Left colon (tissue), 2 donors: ENCODE measurements around the gene C1QC. TPM values are rescaled to one million over a fixed set of nuclear protein-coding genes. Genes with fewer than 3 reads are reported as not detected.

ENCODE experiments used
- microRNA-seq, 2 donors: library from miRNA; unstranded; fragments of <30 nt; microRNA quantifications; one replicate each; pipeline versions ENCODE4 v1.1.0 to v1.2.0, GENCODE V29; 2020
- total RNA-seq, 2 donors: library from RNA; stranded (reverse); fragmentation: NEBNext Ultra II Directional; extraction: Animal tissue kit (Norgen Biotek cat#: 25700); gene quantifications; one replicate each; pipeline ENCODE4 v1.2.1, GENCODE V29; 2021
- donor health status: DM: no; HTN: no; CAD: no.
- donor health status: DM: yes; HTN: yes; CAD: no.

C1QC gene
- total RNA-seq, 2 donors from 2014 or later: 32.3 to 147 TPM

Small RNA genes within 50 kb of the gene (microRNA-seq; reads per million reads assigned to microRNA genes)
- gene MIR6127: 0 reads per million in 2 donors

Other genes starting within 250 kb of the C1QC start
- 10 to 100 TPM; 12.7 to 14.0 TPM for gene ZBTB40, start 191.8 kb upstream of the C1QC start, total RNA-seq
- gene EPHA8, start 80.1 kb upstream of the C1QC start, total RNA-seq: not detected
- 100 to 1,000 TPM in 1 of 2 donors, 10 to 100 TPM in 1; 22.8 to 129 TPM for gene C1QA, start 7.0 kb upstream of the C1QC start, total RNA-seq
- 100 to 1,000 TPM in 1 of 2 donors, 10 to 100 TPM in 1; 32.5 to 150 TPM for gene C1QB, start 9.6 kb downstream of the C1QC start, total RNA-seq
- gene EPHB2, start 67.2 kb downstream of the C1QC start, total RNA-seq: 10 to 100 TPM; 43.3 to 72.8 TPM